GM18502 (cell line): ENCODE data around the gene TCEA3.

ENCODE experiments used
- ATAC-seq: cut with Tn5 transposase; IDR thresholded peaks from one replicate; pipeline ENCODE4 v1.9.1; 2021; ENCODE audit warnings: mild to moderate bottlenecking; ENCODE audit not compliant: unreplicated experiment, poor library complexity

Gene TCEA3

DNA sequence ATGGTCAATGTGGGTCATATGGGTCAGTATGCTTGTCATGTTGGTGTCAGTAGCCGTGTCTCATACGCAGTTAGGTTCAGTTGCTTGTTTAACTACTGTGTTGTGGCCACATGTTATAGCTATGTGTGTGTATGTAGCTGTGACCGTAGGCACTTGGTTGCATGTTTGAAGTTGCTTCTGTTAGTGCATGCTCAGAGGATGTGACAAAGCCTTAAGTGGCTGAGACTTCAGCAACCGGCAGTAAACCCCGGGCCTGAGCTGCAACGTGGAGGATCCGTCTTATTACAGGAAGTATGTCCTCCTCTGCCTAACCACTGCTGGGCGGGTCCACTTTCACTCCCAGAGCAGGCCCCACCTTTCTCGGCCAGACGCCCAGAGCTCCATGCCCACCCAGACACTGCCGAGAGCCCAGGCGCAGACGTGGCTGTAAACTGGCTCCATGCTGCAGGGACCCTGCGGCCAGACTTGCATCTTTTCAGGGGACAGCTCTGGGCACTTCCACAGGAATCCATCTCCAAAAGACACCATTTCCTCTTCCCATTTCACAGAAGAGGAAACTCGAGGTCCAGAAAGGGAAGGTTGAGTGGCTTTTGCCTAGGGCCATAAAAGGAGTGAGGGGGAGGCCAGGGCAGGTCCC, 2.2 kb downstream of the TCEA3 start:
- ATAC-seq: no peak

DNA sequence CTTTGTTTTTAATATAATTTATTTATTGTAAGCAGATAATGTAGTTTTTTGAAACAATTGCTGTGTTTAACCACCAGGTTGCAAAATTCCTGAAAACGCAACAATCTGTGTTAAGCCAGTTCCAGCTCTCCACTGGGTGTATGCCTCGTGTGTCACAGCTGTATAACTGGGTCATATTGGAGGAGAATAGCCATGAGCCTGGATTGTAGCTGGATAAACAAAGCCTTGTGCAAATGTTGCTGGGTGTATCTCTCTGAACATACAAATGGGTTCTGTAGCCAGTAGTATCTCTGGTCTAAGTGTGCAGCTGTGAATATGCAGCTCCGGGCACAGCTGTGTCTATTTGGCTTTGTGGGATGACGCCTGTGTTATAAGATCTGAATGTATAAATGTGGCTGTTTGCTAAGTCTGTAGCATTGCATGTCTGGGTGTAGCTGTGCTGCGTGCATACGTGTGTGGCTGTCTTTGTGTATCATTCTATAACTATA, 2.8 kb downstream of the TCEA3 start:
- no peak for ATAC-seq

DNA sequence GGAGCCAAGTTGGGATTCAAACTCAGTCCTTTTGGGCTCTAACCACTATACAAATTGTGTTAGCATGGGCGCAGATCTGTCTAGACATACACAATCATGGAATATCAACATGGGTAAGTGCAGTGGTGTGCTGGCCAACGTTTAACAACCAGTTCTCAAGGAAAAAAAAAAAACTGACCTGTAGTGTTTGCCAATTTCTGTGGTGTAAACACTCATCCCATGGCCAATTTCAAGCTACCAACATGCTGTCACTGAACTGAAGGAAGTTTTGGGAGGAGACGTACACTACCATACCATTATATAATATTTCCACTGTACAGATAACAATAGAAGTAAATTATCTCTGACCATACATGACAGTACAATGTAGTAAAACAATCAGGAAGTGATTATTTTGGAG, 3.2 kb downstream of the TCEA3 start:
- no peak for ATAC-seq

DNA sequence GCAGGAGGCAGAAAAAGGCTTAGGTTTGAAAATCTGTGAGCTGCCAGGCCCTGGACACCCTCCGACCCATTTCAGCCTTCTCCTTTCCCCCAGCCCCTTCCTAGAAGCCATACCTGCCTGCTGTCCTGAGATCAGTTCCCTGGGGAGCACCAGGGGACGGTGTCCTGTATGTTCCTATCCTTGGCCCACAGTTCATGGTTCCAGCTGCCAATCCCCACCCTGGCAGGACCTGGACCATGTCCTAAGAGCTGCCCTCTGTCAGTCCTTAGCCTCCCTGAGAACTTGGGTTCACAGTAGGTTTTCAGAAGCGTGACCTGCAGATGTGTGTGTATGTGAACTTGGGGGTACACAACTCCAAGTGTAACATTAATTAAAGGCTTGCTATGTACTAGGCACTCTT, 3.8 kb downstream of the TCEA3 start:
- ATAC-seq: no peak

DNA sequence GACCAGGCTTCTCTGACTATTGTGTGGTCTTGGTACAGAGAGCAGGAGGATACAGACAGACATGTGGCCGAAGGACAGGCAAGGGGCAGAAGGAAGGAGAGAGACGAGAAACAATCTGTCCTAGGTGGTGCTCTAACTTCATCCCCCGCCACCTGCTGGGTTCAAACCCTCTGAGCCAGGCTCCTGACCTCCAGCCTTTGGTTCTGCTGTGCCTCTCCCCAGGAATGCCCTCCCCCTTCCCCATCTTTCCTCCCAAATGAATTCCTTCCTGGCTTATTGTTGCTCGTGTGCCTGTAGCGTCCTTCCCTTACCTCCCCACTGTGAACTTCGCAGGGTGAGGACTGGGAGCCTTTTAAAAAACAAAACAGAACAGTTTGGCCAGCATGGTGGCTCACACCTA, 5.4 kb downstream of the TCEA3 start:
- ATAC-seq: no peak

DNA sequence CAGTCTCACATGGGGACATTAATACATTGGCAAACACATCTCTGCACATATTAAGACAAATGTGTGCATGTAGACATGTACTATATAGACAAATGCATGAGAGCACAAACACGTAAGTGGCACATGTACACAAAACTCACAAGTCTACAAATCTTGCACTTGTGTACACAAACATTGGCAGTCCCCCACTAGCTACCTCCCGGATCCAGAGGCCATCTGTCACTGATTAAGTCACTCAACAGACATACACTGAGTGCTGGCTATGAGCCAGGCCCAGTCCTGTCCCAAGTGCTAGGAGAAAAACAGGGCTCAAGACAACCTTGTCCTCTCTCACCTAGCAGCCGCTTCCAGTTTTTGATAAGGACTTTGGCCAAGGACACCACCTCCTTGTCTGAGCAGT, 7.0 kb downstream of the TCEA3 start:
- ATAC-seq: no peak

DNA sequence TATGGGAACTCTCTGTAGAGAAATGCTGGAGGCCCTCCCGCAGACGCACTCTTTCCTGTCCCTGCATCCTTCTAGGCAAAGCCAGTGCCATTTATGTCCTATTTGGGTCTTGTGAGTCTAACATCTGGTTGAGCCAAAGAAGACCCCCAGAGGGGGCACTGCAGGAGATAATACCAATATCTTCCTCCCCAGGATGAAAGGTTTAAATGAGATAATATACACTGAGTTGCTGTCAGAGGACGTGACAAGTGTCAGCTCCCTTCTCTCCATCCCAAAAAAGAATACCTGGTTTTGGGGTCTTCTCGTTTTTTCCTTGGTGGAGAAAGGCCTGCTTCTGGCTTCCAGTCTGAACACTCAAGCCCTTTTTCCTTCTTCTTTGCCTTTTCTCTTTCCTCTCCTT, 7.6 kb downstream of the TCEA3 start:
- no peak for ATAC-seq

DNA sequence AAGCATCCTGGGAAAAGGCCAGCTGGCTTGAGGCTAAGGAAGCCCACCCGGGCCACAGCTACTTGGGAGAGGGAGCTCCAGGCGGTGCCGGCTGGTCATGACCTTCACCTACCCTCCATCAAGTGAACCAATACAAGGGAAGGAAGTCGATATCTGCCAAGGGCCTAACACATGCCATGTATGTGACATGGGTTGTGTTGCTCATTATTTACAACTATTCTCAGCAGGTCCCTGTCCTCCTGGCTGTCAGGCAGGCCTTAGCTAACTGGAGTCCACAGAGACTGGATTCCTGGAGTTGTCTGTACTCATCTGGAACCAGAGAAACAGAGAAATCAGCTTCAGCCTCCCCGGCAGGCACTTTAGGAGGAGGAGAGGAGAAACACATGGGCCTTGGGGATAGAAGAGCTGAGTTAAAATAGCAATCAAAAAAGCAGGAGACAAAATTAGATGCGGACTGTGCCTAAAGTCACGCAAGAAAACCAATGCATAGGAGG, 15.7 kb downstream of the TCEA3 start:
- no peak for ATAC-seq

DNA sequence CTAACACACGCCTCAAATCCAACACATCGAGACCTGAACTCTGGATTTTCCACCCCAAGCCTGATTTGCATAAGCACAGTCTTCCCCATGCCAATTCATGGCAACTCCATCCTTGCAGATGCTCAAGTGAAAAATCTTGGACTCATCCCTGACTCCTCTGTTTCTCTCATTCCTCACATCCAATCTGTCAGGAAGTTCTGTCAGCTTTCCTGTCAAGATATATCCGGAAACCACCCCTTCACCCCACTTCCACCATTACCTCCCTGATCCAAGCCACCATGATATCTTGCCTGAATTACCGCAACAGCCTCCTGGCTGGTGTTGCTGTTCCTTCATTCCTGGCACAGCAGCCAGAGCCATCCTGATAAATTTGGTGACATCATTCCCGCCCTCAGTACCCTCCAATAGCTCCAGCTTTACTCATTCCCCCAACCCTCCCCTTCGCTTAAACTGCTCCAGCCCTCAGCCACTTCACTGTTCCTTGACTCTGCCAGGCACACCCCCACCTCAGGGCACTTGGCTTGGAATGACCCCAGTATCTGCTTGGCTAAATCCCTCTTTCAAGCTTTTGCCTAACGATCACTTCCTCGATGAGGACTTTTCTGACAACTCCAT, 17.4 kb downstream of the TCEA3 start:
- no peak for ATAC-seq

DNA sequence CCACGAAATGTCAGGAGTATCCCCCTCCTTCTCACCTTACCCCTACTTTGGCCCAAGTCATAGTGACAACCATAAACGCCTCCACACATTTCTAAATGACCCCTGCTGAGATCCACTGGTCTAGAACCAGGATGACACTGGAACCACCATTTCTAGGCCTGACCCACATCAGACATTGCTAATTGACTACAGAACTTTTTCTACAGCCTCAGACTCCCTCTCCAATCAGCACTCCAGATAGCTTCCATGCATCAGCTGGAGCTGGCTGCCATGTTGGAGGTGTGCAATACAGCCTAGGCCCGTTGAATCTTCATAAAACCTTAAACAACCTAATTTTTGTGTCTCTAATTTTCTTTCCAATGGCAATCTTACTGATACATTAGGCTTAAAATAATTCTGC, 18.6 kb downstream of the TCEA3 start:
- no peak for ATAC-seq

DNA sequence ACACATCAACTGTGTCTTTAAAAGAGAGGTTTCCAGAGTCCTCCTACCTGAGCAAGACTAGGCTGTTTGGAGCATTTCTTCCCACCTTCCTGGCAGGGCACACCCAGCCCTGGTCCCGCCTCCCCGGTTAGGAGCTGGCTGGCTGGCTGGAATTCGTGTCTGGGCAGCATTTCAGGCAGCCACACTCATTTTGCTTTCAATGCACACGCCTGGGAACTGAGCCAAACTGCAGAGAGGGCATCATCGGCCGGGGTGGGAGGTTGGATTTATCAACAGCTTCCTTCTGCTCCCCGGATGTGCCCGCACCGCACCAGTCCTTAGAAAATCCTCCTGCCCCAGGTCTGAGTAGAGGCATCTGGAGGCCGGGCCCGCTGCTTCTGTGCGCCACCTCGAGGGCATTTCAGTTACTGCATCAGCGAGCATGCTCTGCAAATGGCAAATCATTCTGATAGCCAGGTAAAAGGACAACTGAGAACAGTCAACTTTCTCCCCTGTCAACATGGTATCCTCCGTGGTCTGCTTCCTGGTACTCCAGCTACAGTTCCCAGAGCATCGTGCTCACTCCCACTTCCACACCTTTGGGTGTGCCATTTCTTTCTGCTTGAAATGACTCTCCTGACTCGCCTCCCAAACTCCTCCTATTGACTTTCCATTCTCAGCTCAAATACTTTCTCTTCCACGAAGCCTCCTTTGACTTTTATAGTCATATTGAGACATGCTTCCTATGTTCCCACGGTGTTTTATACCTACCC, 20.6 kb downstream of the TCEA3 start:
- ATAC-seq: no peak

DNA sequence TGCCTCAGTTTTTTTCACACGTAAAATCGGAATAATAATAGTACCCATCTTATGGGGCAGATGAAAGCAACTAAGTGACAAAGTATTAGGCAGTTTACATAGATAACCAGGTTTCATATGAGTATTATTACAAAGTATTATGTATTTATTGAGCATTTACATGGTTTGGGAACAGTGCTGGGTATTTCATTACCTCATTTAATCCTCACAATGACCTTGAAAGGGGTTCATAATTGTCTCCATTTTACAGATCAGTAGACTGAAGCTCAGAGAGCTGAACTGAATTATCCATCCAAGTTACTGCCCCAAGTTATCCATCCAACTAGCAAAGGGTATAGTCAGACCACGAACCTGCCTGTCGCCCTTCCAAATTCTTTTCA, 21.2 kb downstream of the TCEA3 start:
- ATAC-seq: no peak

DNA sequence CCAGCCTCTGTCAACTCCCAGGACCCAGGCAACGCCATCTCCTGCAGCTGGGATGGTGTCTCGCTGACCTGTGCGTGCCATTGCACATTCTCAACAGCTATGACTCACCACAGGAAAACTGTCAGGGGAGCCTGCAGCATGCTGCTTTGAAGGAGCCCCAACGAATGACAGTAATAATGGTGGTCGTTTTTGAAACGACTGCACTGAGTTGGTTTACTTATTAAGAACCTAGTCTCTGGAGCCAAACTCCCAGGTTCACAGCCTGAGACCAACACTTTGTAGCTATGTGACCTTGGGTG, 21.6 kb downstream of the TCEA3 start:
- ATAC-seq: no peak

DNA sequence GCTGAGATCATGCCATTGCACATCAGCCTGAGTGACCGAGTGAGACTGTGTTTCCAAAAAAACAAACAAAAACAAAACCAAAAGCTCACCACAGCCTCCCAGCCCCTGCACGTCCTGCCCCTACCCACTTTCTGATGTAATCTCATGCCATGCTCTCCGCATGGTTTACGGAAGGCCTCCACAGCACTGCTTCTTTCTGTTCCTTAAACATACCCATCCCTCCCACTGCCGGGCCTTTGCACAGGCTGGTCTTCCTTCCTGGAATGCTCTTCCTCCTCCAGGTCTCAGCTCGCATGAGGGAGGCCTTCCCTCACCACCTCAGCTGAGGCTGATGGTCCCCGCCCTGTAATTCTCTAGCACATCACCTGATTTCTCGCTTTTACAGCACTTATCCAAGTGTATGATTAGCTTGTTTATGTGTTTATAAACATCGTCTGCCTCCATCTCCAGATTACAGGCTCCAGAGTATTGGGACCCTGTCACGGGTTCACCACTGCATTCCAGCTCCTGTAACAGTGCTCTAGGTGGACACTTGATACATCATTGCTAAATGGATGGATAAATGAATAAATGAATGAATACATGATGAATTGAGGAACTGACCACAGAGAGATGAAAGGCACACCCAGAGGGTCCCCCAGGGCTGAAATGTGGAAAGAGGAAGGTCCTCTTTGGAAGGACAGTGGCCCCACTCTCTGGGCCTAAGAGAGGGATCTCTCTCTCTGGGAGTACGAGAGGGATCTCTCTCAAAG, 22.1 kb downstream of the TCEA3 start:
- ATAC-seq: no peak

DNA sequence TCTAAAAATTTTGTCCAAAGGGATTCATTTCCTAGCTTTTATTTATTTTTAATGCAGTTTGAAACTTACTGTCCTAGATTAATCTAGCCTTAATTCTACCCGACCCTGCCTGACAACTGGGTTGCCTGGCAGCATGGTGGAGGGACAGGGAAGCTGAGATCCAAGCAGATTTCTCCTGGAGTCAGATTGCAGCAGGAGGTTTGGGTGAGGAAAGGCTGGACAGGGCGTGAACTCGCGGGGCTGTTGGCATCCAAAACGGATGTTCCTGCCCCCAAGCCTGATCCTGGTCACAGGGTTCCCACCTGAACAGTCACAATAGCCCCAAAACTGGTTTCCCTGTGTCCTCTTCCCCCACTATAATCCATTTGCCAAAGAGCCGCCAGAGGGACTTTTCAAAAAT, 23.2 kb downstream of the TCEA3 start:
- no peak for ATAC-seq

DNA sequence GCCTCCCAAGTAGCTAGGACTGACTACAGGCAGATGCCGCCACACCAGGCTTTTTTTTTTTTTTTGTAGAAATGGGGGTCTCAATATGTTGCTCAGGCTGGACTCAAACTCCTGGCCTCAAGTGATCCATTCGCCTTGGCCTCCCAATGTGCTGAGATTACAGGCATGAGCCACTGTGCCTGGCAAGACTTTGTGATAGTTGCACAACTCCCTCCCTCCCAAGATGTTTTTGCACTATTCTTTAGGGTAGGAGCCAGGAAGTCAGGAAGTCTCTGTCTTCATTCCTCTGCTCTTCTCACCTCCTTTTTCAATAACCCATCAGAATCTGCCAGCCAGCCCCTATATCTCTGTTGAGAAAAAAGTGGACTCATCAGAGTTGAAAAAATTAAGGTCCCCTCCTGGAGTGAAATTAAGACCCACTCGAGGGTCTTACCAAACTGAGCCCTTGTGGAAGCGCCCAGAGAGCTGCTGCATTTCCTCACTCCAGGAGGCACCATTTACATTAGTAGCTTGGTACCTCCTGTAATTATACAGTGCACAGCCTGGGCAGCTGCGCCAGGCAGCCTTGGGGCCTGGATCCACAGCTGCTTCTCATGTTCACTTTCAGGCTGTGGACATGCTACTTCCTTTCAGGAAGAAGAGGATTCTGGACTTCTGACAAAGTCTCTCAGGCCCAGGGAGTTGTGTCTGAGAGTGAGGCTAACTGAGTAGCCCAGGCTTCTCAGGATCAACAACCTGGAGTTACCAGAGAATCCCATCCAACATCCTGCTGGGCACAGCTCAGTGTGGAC, 24.0 kb downstream of the TCEA3 start:
- no peak for ATAC-seq

DNA sequence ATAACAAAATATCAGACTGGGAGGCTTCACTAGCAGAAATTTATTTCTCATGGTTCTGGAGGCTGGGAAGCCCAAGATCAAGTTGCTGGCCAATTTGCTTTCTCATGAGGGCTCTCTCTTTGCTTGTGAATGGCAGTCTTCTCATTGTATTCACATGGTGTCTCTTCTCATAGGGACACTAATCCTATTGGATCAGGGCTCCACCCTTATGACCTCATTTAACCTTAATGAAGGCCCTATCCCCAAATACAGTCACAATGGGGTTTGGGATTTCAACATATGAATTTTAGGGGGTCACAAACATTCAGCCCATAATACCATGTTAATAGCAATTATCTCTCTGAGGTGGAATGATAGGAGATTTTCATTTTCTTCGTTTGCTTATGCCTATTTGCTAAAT, 25.3 kb downstream of the TCEA3 start:
- ATAC-seq: no peak

DNA sequence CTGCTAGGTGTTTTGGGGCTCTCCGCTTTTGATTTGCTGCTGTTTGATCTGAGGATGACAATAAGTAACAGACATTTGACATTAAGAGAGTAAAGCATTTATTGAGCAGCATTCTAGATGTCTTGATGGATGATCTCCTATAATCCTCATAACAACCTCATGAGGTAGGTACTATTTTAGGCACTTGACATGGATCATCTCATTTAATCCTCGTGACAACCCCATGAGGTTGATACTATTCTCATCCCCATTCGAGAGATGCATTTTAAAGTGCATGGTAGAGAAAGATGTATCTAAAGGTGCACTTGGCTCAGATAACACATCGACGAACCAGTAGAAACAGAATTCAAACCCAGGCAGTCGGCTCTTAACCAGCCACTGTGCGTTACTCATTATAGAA, 26.6 kb downstream of the TCEA3 start:
- ATAC-seq: no peak

DNA sequence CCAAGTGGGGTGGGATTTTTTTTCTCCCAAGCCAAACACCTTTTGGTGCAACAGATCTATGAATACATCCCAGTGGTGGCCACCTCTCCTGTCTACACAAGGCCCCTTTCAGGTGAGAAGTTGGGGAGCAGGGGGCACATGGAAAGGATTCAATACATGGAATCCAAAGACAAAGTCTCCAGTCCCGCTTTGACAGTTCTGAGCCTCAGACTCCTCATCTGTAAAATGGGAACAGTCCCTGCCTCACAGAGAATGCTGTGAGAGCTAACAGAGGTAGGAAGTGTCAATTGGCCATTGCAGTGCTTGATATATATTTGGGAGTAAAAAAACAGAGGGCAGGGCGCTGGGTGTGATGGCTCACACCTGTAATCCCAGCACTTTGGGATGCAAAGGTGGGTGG, 28.2 kb downstream of the TCEA3 start:
- no peak for ATAC-seq

DNA sequence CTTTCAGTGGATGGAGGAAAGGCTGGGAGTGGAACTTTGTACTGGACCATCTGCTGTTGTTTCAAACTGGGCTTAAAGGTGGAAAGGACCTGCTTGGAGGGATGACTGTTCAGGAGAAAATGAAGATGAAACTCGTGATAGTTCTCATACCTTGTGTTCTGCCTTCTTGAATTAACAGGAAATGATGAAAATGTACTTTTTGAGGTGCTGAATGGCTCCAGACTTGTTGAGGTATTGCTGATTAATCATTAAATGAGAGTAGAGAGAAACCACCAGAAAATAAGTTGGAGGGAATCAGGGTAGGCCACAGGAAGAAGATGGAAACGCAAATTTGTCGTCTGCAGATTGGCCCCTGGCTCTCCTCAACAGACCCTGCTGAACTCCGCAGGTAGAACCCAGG, 28.7 kb downstream of the TCEA3 start:
- no peak for ATAC-seq
